OCI-M1 (cell line): ENCODE measurements around the gene B2M.
"Not testable (repeated sequence)": the region's sequence is repeated elsewhere in the genome, so short reads cannot be mapped to it uniquely, and the experiment has no call there.

Experiments used
- DNase-seq: peaks from one replicate; lab custom pipeline; 2025; lab: John Stamatoyannopoulos, UW

B2M gene

GRCh38 chr15:44711096-44711742 lies at the start of gene B2M, which contains the start of gene PATL2:
Gene B2M, plus strand, starts transcription at chr15:44711517. Its CDS starts 30 bp downstream, at chr15:44711547.
Gene PATL2, minus strand, starts transcription at chr15:44711323. Its CDS starts 34,833 bp downstream, at chr15:44676490.
- DNase-seq = peak; percentile 99

DNA sequence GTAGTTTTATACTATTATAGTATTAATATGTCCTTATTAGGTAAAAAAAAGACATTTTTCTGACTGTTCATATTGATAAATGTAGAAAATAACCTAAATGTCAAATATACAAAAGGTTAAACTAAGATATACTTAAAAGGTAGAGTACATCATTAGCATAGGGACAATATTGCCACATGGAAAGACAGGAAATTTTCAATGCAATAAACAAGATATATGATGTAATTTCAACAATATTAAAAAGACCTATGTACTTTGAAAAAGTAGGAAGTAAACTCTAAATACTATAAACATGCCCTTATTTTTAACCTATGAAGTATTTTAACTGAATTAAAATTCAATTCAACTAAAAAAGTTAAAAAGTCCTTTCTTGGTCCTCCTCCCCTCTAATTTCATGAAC lies 49.7 kb upstream of the B2M start:
- DNase-seq = no peak

DNA sequence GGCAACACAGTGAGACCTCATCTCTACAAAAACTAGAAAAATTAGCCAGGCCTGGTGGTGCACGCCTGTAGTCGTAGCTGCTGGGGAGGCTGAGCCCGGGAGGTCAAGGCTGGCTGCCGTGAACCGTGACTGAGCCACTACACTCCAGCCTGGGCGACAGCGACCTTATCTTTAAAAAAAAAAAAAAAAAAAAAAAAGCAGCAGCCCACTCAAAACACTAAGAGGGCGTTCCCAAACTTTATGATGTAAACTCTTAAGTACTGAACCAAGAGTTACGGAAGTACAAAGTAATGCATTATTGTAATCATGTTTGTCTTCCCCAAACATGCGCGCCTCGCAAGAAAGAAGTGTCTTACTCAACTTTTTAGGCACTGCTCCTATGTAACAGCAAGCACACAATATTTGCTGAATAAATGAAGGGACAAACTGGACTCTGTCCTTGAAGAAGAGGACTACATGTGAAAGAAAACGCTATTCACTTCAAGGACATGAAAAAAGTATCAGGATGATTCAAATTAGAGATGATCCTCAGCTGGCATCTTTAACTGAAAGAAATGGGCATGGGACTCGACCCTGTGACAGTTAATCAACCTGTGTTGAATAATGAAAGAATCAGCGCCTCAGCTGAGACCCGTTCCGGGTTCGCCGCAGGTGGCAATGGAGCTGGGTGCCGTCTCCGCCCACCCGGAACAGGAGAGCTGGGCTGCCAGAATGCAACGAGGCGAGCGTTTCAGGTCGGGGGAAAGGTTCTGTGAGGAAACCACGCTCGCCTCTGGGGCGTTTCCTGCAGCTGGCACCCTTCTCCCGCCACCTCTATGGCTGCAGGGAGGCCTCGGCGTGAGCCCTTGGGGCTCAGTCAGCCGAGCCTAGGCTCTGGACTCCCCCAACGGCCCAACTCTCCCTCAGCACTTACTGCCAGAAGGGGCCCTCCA lies 48.6 kb upstream of the B2M start:
- DNase-seq = peak; percentile 76

- DNase-seq = peak; percentile 99
These were observed 47.7 kb upstream of the B2M start, which contains the start of gene SPG11 for GRCh38 chr15:44663410-44664308. Gene SPG11, minus strand, starts transcription at chr15:44663662. Its CDS starts 15 bp downstream, at chr15:44663647.

DNA sequence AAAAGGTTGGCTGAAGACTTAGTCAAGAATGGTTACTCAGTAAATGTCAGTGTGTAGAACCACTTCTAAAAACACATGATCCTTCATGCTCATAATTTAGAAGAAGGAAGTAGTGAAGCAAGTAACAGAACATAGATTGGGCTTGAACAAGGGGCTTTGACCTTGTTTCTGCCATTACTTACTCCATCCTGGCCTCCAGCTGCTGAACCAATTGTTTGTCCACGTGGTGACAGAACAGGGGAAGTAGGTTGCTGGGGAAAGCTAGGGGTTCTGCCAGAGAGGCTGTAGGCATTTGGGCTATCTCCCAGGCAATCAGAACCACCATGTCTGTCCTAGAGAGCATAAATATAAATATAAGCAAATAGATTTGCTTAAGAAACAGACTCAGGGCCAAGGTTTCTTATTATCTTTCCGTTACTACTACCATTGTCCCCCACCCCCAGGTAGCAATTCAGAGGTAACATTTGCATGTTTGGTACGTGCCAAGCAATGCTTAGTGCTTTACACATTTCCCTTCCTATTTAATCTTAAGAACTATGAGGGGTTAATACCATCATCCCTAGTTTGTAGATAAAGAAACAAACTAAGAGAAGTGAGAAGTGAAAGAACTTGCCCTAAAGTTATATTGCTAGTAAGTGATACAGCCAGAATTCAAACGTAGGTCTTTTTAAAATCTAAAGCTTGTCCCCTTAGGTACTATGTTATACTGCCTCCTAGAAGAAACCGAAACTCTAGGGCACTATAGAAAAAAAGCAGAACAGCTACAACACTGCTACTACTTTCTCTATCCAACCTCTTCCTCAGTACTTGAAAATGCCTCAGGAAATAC lies 44.9 kb upstream of the B2M start:
- peak; percentile 39 for DNase-seq

- DNase-seq = no peak
These were observed 44.3 kb upstream of the B2M start for GRCh38 chr15:44667039-44667360.

DNA sequence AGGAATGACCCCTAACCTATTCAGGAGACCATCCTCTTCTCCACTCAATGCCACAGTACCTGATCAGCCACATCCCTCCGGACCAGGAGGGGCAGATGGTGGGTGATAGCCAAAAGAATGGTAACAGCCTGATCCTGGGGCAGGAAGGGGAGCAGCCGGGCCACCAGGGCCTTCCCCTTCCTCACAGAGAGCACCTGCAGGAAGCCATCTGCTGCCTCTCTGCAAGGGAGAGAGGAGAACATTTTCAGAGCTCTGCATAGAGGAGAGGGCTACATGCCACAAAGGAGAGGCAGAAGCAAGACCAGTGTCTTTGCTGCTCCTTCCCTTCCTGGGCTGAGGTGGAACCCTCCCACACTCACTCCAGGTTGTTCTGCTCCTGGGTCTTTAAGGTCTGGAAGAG lies 42.4 kb upstream of the B2M start:
- DNase-seq = no peak

GRCh38 chr15:44670087-44670950 lies 41.0 kb upstream of the B2M start:
- no peak for DNase-seq

- DNase-seq = no peak
These were observed 37.7 kb upstream of the B2M start for GRCh38 chr15:44673639-44674038.

- DNase-seq = no peak
These were observed 35.4 kb upstream of the B2M start for GRCh38 chr15:44675911-44676310.

DNA sequence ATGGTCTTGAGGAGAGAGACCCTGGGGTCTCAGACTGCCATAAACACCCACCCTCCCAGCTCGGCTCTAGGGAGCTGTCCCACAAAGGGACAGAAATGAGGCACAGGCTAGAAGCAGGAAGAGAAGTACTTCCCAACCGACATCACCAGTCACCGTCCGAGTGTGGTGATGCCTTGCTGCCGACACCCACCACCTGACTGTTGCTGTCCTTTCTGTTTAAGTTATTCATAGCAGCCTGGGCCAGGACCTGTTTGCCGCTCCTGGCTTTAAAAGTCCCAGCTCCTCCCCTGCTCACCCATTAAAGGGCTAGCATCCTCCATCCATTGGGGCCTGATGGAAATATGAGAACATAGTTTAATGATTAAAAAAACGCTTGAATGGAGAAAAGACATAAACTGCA lies 34.6 kb upstream of the B2M start:
- no peak for DNase-seq

- DNase-seq = peak; percentile 22
These were observed 29.1 kb upstream of the B2M start for GRCh38 chr15:44682211-44682610.

DNA sequence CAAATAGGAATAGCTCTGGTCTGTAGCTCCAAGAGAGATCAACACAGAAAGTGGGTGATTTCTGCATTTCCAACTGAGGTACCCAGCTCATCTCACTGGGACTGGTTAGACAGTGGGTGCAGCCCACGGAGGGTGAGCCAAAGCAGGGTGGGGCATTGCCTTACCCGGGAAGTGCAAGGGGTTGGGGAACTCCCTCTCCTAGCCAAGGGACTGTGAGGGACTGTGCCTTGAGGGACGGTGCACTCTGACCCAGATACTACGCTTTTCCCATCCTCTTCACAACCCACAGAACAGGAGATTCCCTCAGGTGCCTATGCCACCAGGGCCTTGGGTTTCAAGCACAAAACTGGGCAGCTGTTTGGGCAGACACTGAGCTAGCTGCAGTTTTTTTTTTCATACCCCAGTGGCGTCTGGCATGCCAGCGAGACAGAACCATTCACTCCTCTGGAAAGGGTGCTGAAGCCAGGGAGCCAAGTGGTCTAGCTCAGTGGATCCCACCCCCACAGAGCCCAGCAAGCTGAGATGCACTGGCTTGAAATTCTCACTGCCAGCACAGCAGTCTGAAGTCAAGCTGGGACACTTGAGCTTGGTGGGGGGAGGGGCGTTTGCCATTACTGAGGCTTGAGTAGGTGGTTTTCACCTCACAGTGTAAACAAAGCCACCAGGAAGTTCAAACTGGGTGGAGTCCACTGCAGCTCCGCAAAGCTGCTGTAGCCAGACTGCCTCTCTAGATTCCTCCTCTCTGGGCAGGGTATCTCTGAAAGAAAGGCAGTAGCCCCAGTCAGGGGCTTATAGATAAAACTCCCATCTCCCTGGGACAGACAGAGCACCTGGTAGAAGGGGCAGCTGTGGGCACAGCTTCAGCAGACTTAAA lies 28.3 kb upstream of the B2M start:
- DNase-seq = peak; percentile 78

GRCh38 chr15:44689318-44689717 lies 22.0 kb upstream of the B2M start:
- DNase-seq = not testable (repeated sequence)

- DNase-seq = not testable (repeated sequence)
These were observed 21.1 kb upstream of the B2M start for GRCh38 chr15:44690245-44690644.

DNA sequence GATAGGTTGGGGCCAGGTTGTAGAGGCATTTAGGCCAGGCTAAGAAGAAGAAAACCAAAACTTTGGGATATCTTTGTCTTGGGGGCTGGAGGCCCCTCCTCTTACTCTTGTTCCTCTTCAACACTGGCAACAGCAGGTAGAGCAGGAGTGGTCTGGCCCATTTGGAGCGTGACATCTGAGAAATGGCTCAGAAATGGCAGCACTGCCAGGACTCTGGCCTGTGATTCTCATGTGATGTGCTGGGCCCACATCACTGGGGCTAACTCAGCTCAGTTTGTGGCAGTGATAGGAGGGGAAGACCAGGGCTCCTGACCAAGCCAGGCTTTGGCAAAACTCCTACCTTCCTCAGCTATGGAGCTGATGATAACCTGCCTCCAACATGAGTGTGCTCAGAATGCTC lies 18.7 kb upstream of the B2M start:
- no peak for DNase-seq

GRCh38 chr15:44694416-44694815 lies 16.9 kb upstream of the B2M start:
- DNase-seq = no peak

GRCh38 chr15:44695294-44695693 lies 16.0 kb upstream of the B2M start:
- DNase-seq = no peak

DNA sequence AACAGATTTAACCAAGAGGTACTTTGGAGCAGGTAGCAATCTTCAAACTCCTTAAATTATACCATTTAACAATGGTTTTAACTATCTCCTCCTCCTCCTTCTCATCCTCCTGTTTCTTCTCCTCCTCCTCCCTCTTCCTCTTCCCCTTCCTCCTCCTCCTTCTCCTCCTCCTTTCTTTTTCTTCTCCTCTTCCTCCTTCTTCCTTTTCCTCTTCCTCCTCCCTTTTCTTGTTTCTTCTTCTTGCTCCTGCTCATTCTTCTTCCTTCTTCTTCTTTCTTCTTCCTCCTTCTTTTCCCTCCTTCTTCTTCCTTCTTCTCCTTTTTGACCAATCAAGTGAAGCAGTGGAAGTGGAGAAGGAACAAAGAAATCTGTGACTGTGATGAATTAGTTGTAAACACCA lies 14.3 kb upstream of the B2M start:
- DNase-seq = no peak
